Type B pancreatic cell (in vitro differentiated cells): Measurements from ENCODE around the gene SNRPE. TPM values are rescaled to one million over a fixed set of nuclear protein-coding genes. Genes with fewer than 3 reads are reported as not detected.

Experiments used
- DNase-seq: peaks from one replicate; pipeline ENCODE4 v3.0.0; 2021; ENCODE audit warnings: mixed read lengths; ENCODE audit not compliant: unreplicated experiment; ENCODE audit errors: extremely low spot score
- H3K27ac Mint-ChIP-seq: 2 replicates; pipeline ENCODE4 v1.8.0; 2021; ENCODE audit warnings: mild to moderate bottlenecking, mixed read lengths
- H3K27me3 Mint-ChIP-seq: 2 replicates; pipeline ENCODE4 v1.8.0; 2021; ENCODE audit warnings: mixed read lengths
- H3K36me3 Mint-ChIP-seq: 2 replicates; pipeline ENCODE4 v1.8.0; 2021; ENCODE audit warnings: mixed read lengths
- H3K4me1 Mint-ChIP-seq: one replicate; pipeline ENCODE4 v1.8.0; 2021; ENCODE audit warnings: mixed read lengths; ENCODE audit not compliant: unreplicated experiment
- H3K4me3 Mint-ChIP-seq: 2 replicates; pipeline ENCODE4 v1.8.0; 2021; ENCODE audit warnings: mild to moderate bottlenecking, mixed read lengths
- H3K9me3 Mint-ChIP-seq: 2 replicates; pipeline ENCODE4 v1.8.0; 2021; ENCODE audit warnings: mixed read lengths
- CTCF ChIP-seq: fragments of 200-600 bp; sonication (generic); conservative IDR thresholded peaks from 2 replicates; pipeline ENCODE4 v1.5.0; 2021; ENCODE audit warnings: antibody characterized with exemption, mild to moderate bottlenecking
- long read RNA-seq: library from polyadenylated mRNA; unstranded; transcript quantifications from one replicate; pipeline ENCODE4 v2.0.0, GENCODE V29; 2020
- total RNA-seq: library from RNA; stranded (reverse); gene quantifications from 2 replicates; pipeline ENCODE4 v1.2.1, GENCODE V29; 2021; ENCODE audit warnings: low replicate concordance

The SNRPE gene
- total RNA-seq = 153 and 232 TPM in 2 replicates
- long read RNA-seq, transcript SNRPE-202 (5 exons, 942 nt) = major isoform, 43 of 48 reads
- long read RNA-seq, partial matches to known transcripts = 1 of 48 reads
- long read RNA-seq, other reads (novel, unspliced or antisense) = 0 of 48 reads

- peak; percentile 98 for DNase-seq
- peak; percentile 99 for TF ChIP-seq CTCF
- peak within 1 kb of the TSS; percentile 98 for H3K4me3 Mint-ChIP-seq
- no peaks in the 10 kb centered on the region for H3K27me3 Mint-ChIP-seq
- peaks cover 29% of the 10 kb centered on the region for H3K36me3 Mint-ChIP-seq
- H3K27ac Mint-ChIP-seq = peak within 1 kb of the TSS; percentile 99
- H3K9me3 Mint-ChIP-seq = no peaks in the 10 kb centered on the region
- H3K4me1 Mint-ChIP-seq = peaks cover 21% of the 10 kb centered on the region
These were observed at the start of gene SNRPE for GRCh38 chr1:203861379-203862184. TSS of gene SNRPE (plus strand) at chr1:203861599. CDS start at chr1:203861660, 61 bp downstream.

GRCh38 chr1:203813581-203814341 lies 47.6 kb upstream of the SNRPE start:
- no peaks in the 10 kb centered on the region for H3K27me3 Mint-ChIP-seq

GRCh38 chr1:203818399-203818798 lies 43.0 kb upstream of the SNRPE start:
- H3K36me3 Mint-ChIP-seq = peaks cover 44% of the 10 kb centered on the region
- no peak for DNase-seq
- no peak for TF ChIP-seq CTCF
- H3K4me3 Mint-ChIP-seq = no peak overlapping the region
- no peak overlapping the region for H3K27ac Mint-ChIP-seq
- H3K9me3 Mint-ChIP-seq = no peaks in the 10 kb centered on the region
- no peaks in the 10 kb centered on the region for H3K4me1 Mint-ChIP-seq
- H3K27me3 Mint-ChIP-seq = no peaks in the 10 kb centered on the region

More at GRCh38 chr1:203813581-203814341, 47.6 kb upstream of the SNRPE start:
- DNase-seq = no peak
- Mint-ChIP-seq H3K27ac (no peak overlapping the region), H3K4me3 (no peak overlapping the region), H3K4me1 (no peaks in the 10 kb centered on the region), H3K9me3 (no peaks in the 10 kb centered on the region), H3K36me3 (peaks cover 31% of the 10 kb centered on the region)
- no peak for TF ChIP-seq CTCF

GRCh38 chr1:203823306-203823705 lies 38.1 kb upstream of the SNRPE start:
- Mint-ChIP-seq H3K4me3 (no peak overlapping the region), H3K27ac (no peak overlapping the region), H3K36me3 (peaks cover 60% of the 10 kb centered on the region), H3K27me3 (no peaks in the 10 kb centered on the region), H3K9me3 (no peaks in the 10 kb centered on the region), H3K4me1 (no peaks in the 10 kb centered on the region)
- DNase-seq = no peak
- TF ChIP-seq CTCF = no peak

GRCh38 chr1:203826175-203826574 lies 35.2 kb upstream of the SNRPE start:
- H3K27me3 Mint-ChIP-seq = no peaks in the 10 kb centered on the region
- H3K36me3 Mint-ChIP-seq = peaks cover 57% of the 10 kb centered on the region
- H3K4me3 Mint-ChIP-seq = no peak overlapping the region
- no peaks in the 10 kb centered on the region for H3K9me3 Mint-ChIP-seq
- no peak for TF ChIP-seq CTCF
- no peaks in the 10 kb centered on the region for H3K4me1 Mint-ChIP-seq
- DNase-seq = no peak
- no peak overlapping the region for H3K27ac Mint-ChIP-seq
